GM21423 (cell line): ENCODE measurements around the gene HHEX.
A peak's percentile ranks its signal among the peaks of the same experiment; 100 is the strongest.
"Not testable (repeated sequence)": the region's sequence is repeated elsewhere in the genome, so short reads cannot be mapped to it uniquely, and the experiment has no call there.

Experiments used
- ATAC-seq: cut with Tn5 transposase; IDR thresholded peaks from one replicate; pipeline ENCODE4 v1.9.1; 2021; ENCODE audit warnings: mild to moderate bottlenecking, moderate library complexity; ENCODE audit not compliant: unreplicated experiment

Gene HHEX

DNA sequence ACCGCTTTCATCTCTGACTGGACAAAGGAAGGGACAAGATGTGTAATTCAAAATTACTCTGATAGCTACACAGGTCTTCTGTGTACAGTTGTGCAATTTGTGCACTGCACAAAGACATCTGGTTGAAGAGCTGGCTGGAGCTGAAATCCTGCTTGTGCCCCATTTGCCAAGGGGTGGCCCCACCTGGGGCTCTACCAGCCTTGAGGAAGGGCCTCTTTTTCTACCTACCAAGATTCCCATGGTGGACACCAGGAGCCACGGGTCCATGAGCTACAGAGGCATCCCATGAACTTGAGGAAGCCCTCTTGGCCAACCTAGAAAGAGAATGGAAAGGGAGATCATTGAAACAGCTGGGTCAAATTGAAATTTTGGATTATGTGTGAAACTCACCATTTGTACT, 43.2 kb downstream of the HHEX start:
- ATAC-seq: no peak

DNA sequence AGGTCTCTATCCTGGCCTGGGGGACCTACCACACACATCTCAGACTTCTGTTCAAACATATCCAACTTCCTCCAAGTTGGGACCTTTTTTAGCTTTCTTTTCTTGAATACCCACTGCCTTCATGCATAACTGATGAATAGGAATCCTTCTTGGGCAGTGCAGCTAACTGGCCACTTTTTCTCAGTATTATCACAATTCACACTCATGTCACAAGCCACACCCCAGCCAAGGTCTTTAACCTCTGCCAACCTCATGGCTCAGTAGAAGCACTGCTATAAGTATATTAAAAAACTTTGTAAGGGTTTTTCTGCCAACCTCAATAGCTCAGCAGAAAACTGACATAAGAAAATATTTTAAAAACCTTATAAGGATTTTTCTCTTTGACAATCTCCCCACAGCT, 44.5 kb downstream of the HHEX start:
- no peak for ATAC-seq

DNA sequence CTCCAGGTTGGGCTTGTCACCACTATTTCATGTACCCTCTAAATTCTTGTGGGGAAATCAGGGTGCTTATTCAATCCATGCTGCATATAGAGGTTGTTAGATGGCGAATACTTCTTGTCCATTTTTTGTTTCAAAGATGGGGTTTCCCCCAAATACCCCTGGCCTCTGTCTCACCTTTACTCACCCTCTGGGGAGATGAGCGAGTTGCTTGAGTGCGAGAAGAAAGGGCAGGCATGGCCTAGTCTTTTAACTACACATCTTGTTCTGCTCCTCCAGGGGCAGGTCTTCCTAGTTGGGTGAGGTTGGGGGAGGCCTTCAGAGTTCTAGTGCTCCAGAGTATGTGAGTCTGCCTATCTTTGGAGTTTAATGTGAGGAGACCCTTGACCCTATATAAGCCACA, 46.2 kb downstream of the HHEX start:
- ATAC-seq: no peak

DNA sequence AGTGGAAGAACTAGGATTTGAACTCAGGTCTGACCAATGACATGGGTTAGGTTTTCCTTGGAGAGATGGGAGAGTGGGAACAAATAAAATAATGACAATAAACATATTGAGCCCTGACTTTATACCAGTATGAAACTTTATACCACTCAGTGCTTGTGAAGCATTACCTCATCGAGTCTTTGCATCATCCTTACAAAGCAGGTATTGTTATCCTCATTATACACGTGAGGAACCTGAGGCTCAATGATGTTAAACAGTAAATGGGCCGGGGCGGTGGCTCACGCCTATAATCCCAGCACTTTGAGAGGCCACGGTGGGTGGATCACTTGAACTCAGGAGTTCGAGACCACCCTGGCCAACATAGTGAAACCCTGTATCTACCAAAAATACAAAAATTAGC, 47.7 kb downstream of the HHEX start:
- ATAC-seq: no peak

DNA sequence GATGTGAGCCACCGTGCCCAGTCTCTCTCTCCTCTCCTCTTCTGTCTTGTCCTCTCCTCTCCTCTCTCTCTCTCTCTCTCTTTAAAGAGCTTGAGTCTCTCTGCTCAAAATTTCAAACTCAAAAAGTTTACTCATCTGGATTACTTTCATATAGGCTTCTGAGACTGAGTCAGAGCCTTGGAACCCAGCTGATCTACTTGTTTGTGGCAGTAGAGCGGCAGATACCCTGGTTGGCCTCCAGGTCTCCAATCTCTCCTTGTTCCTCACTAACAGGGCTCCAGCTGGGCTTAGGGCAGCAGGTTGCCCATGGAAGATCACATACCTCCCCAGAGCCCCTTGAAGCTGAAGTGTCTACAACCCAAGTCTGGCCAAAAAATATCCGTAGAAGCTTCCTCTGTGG, 51.0 kb downstream of the HHEX start:
- no peak for ATAC-seq

DNA sequence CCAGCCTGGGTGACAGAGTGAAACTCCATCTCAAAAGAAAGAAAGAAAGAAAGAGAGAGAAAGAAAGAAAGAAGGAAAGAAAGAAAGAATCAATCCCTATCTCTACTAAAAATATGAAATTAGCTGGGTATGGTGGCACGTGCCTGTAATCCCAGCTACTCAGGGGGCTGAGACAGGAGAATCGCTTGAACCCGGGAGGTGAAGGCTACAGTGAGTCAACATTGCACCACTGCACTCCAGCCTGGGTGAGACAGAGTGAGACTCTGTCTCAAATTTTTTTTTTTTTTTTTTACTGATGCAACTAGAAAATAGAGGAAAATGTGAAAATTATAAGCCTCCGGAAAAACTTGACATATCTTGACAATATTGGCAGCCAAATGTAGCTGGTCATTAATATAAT, 52.0 kb downstream of the HHEX start:
- not testable (repeated sequence) for ATAC-seq

GRCh38 chr10:92742331-92743228, 52.8 kb downstream of the HHEX start:
- peak; percentile 98 for ATAC-seq
